ENCODE measurements around the gene RNF207. TPM values are rescaled to one million over a fixed set of nuclear protein-coding genes. Genes with fewer than 3 reads are reported as not detected.
"Not testable (repeated sequence)": the region's sequence is repeated elsewhere in the genome, so short reads cannot be mapped to it uniquely, and the experiment has no call there.

The RNF207 gene
- total and polyA plus RNA-seq, 9 donors: 2.0 to 24.4 (median 7.7) TPM

DNA sequence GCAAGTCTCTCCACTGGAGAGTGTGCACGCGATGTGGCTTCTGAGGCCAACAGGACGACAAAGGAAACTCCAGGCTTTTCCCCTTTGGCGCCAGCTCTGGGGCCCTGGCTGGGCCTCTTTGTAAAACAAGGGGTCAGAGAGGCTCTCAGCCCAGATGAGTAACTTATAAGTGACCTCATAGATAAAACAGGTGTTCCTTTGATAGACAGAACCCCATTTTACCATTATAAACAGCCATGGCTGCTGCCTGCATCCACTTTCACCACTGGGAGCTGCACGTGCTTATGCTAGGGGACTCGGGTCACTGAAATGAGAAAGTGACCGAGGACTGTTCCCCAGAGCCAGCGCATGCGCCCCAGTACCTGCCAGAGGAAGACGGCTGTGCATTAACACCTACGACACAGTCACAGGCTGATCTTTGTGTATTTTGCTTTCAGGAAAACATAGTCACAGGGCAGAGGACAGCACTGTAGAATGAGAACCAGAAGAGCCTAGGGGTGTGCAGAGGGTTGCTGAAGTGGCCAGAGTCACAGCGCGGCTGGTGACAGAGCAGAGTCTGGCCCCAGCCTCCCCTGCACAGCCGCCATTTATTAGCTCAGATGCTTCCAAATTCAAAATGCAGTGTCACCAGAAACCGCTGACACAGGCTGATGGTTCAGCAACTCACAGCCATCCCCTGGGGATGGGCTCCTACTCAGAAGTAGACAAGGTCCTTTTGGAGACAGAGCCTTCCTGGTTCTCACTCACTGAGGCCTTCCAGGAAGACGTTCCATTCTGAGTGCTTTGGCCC lies 12.7 kb downstream of the RNF207 start:
- Histone ChIP-seq H3K4me1 (ENCODE audit: insufficient read depth) (no peaks in the 10 kb centered on the region), H3K9me3 (no peaks in the 10 kb centered on the region), H3K27ac (no peak overlapping the region), H3K4me3 (no peak overlapping the region), H3K36me3 (no peaks in the 10 kb centered on the region), H3K27me3 (no peaks in the 10 kb centered on the region)
- TF ChIP-seq, protein P1, sequence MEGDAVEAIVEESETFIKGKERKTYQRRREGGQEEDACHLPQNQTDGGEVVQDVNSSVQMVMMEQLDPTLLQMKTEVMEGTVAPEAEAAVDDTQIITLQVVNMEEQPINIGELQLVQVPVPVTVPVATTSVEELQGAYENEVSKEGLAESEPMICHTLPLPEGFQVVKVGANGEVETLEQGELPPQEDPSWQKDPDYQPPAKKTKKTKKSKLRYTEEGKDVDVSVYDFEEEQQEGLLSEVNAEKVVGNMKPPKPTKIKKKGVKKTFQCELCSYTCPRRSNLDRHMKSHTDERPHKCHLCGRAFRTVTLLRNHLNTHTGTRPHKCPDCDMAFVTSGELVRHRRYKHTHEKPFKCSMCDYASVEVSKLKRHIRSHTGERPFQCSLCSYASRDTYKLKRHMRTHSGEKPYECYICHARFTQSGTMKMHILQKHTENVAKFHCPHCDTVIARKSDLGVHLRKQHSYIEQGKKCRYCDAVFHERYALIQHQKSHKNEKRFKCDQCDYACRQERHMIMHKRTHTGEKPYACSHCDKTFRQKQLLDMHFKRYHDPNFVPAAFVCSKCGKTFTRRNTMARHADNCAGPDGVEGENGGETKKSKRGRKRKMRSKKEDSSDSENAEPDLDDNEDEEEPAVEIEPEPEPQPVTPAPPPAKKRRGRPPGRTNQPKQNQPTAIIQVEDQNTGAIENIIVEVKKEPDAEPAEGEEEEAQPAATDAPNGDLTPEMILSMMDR (IDR thresholded peaks at IDR 0.05): no peak
- no peak for TF ChIP-seq POLR2A (IDR thresholded peaks at IDR 0.05)
- no peak for TF ChIP-seq EP300 (IDR thresholded peaks at IDR 0.05)
- intact Hi-C loops (cut with DNase I): no loop called here
- DNase-seq: no peak
- 86 to 88% (median 86%) methylated on average over 16 of the region's 16 CpGs for WGBS, 3 donors

DNA sequence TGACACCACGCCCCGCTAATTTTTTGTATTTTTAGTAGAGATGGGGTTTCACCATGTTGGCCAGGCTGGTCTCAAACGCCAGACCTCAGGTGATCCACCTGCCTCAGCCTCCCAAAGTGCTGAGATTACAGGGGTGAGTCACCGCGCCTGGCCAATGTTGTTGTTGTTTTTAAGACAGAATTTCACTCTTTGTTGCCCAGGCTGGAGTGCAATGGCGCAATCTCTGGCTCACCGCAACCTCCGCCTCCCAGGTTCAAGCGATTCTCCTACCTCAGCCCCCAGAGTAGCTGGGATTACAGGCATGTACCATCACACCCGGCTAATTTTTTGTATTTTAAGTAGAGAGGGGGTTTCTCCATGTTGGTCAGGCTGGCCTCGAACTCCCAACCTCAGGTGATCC lies 13.7 kb downstream of the RNF207 start:
- H3K9me3 ChIP-seq; H3K27ac ChIP-seq; intact Hi-C loops (cut with DNase I); DNase-seq; H3K4me1 ChIP-seq (ENCODE audit: insufficient read depth); H3K4me3 ChIP-seq; H3K27me3 ChIP-seq; H3K36me3 ChIP-seq: not testable (repeated sequence)
- WGBS, 3 donors: 72 to 80% (median 75%) methylated on average over 11 of the region's 11 CpGs

GRCh38 chr1:6220236-6220635 lies 14.3 kb downstream of the RNF207 start:
- intact Hi-C loops (cut with DNase I): no loop called here
- H3K4me3 ChIP-seq: no peak overlapping the region
- no peaks in the 10 kb centered on the region for H3K9me3 ChIP-seq
- H3K27ac ChIP-seq: no peak overlapping the region
- H3K27me3 ChIP-seq: no peaks in the 10 kb centered on the region
- no peak for DNase-seq
- no peaks in the 10 kb centered on the region for H3K36me3 ChIP-seq
- H3K4me1 ChIP-seq (ENCODE audit: insufficient read depth): no peaks in the 10 kb centered on the region
- 78 to 81% (median 80%) methylated on average over 8 of the region's 8 CpGs for WGBS, 3 donors
- TF ChIP-seq, protein P1 (IDR thresholded peaks at IDR 0.05): no peak
- TF ChIP-seq EP300 (IDR thresholded peaks at IDR 0.05): no peak
- no peak for TF ChIP-seq POLR2A (IDR thresholded peaks at IDR 0.05)

DNA sequence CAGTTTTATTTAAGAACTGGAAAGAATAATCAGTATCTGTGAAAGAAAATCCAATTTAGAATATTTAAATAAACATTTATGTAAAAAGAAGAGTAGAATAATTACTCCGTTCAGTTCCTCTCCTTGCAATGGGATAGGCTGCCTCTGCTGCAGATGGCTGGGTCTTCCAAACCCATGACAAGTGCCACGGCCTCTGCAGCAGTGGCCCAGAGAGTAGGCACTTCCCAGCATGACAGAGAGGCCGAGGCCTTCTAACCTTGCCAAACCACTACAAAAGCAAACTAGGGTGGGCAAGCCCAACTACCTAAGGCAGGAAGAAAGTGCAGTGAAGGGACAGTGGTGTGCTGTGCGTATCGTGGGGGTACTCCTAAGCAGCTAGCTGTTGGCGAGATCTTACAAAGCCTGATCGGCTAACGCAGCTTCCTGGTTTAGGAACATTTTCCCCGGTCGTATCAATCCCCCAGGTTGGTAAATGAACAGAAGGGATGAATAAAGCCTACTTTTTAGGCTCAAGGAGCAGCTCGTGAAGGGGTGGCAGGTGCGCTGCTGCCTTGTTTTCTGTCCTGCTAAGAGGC lies 15.4 kb downstream of the RNF207 start:
- Histone ChIP-seq H3K27ac (no peak overlapping the region), H3K9me3 (no peaks in the 10 kb centered on the region), H3K4me3 (no peak overlapping the region), H3K4me1 (ENCODE audit: insufficient read depth) (no peaks in the 10 kb centered on the region), H3K27me3 (no peaks in the 10 kb centered on the region), H3K36me3 (no peaks in the 10 kb centered on the region)
- no peak for DNase-seq
- intact Hi-C loops (cut with DNase I): no loop called here
- WGBS, 3 donors: 82 to 90% (median 89%) methylated on average over 12 of the region's 12 CpGs
- no peak for TF ChIP-seq EP300 (IDR thresholded peaks at IDR 0.05)
- TF ChIP-seq POLR2A (IDR thresholded peaks at IDR 0.05): no peak
- TF ChIP-seq, protein P1 (IDR thresholded peaks at IDR 0.05): no peak

DNA sequence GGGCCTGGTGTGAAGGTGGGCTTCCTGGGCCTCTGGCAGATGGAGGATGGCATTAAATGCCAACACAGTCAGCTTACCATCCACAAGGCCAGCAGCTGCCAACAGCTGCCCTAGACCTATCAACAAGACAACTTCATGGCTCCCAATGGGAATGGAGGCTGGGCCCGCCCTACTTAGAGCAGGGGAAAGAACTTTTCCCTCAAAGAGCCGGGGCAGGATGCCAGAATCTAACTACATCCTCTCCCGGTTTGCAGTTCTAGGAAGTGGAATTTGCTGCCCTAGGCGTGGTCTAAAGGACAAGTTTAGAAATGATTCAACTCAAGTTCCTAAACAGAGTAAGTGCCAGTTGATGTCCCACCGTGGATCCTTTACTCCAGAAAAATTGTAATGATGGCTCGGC lies 16.7 kb downstream of the RNF207 start:
- no peak for DNase-seq
- Histone ChIP-seq H3K4me1 (ENCODE audit: insufficient read depth) (no peaks in the 10 kb centered on the region), H3K36me3 (no peaks in the 10 kb centered on the region), H3K27ac (no peak overlapping the region), H3K9me3 (no peaks in the 10 kb centered on the region), H3K4me3 (no peak overlapping the region), H3K27me3 (no peaks in the 10 kb centered on the region)
- intact Hi-C loops (cut with DNase I): no loop called here
- 48 to 59% (median 48%) methylated on average over 6 of the region's 6 CpGs for WGBS, 3 donors
- TF ChIP-seq EP300 (IDR thresholded peaks at IDR 0.05) (no peak), POLR2A (IDR thresholded peaks at IDR 0.05) (no peak)
- TF ChIP-seq, protein P1 (IDR thresholded peaks at IDR 0.05): no peak
